Measurements from ENCODE around the gene RABGAP1L. TPM values are rescaled to one million over a fixed set of nuclear protein-coding genes. Genes with fewer than 3 reads are reported as not detected.

Gene RABGAP1L
- total and polyA plus RNA-seq, 2 of the 4 experiments (the other 2 are of a cell fraction), result 7.9 to 26.7 TPM

DNA sequence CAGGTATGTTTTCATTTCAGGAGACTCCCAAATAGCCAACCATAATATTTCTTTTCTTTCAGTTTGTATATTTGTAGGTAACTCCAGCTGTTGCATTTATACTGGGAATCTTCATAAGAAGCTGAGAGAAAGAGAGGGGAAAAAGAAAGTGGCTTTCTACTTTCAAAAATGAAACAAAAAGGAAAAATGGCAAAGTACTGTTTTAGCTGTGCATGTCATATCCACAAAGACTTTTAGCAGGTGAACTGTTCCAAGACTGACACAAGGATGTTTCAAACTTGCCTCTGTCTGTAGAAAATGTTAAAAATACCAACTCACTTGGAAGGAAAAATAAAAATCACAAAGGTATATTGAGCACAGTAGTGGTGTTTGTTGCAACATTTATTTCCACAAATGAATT is 798.5 kb downstream of the RABGAP1L start:
- no peak overlapping the region for H3K4me2 ChIP-seq (ENCODE audit: low read depth, low read length)
- TF ChIP-seq RCOR1 (IDR thresholded peaks at IDR 0.05; ENCODE audit: insufficient replicate concordance, low read length) (no peak), RFX5 (IDR thresholded peaks at IDR 0.05; ENCODE audit: low read depth, low read length) (no peak)
- H2AK9ac ChIP-seq (replicated peaks; ENCODE audit: low read depth, low read length, poor library complexity), result no peak overlapping the region
- H3K27me3 ChIP-seq (ENCODE audit: control insufficient read depth, insufficient read depth, low read length), result no peaks in the 10 kb centered on the region
- H3K56ac ChIP-seq (ENCODE audit: extremely low read depth, insufficient read depth, low read length), result no peak overlapping the region
- H3K23ac ChIP-seq (ENCODE audit: low read depth, low read length), result no peak overlapping the region
- H3K4me3 ChIP-seq (ENCODE audit: insufficient read depth, low read depth, low read length), result no peak overlapping the region
- no peaks in the 10 kb centered on the region for H3K36me3 ChIP-seq (ENCODE audit: control insufficient read depth, insufficient read depth, low read length)
- no peaks in the 10 kb centered on the region for H3K4me1 ChIP-seq (ENCODE audit: control insufficient read depth, insufficient read depth, low read length)
- in situ Hi-C loops (cut with MboI; ENCODE audit: low sequenced_read_pairs) (no loop called here), intact Hi-C loops (cut with micrococcal nuclease) (no loop called here), dilution Hi-C loops (cut with HindIII; ENCODE audit: low sequenced_read_pairs, unreplicated experiment) (no loop called here)
- H3K4ac ChIP-seq (ENCODE audit: low read depth, low read length), result no peak overlapping the region
- H3K9ac ChIP-seq (ENCODE audit: low read depth, low read length), result no peak overlapping the region
- H3K14ac ChIP-seq (replicated peaks; ENCODE audit: low read depth, low read length), result no peak overlapping the region
- H4K8ac ChIP-seq (ENCODE audit: low read depth in 2 of 2, low read length in 2 of 2), result no peak overlapping the region
- H2BK5ac ChIP-seq (ENCODE audit: low read depth, low read length, poor library complexity, severe bottlenecking), result no peak overlapping the region
- no peak overlapping the region for H4K5ac ChIP-seq (ENCODE audit: low read depth, low read length)
- H2AK5ac ChIP-seq (ENCODE audit: low read depth, low read length), result no peak overlapping the region
- H4K20me1 ChIP-seq (ENCODE audit: insufficient read depth, low read length), result no peaks in the 10 kb centered on the region
- H2AFZ ChIP-seq (replicated peaks; ENCODE audit: low read length, poor library complexity), result no peak overlapping the region
- H2BK15ac ChIP-seq (ENCODE audit: low read depth, low read length), result no peak overlapping the region
- no peak overlapping the region for H2BK20ac ChIP-seq (ENCODE audit: low read depth, low read length)
- no peak overlapping the region for H3K18ac ChIP-seq (ENCODE audit: low read depth, low read length)
- no peaks in the 10 kb centered on the region for H3K9me1 ChIP-seq (ENCODE audit: insufficient read depth, low read length)
- CTCF ChIA-PET, result no interaction called here
- H3K79me1 ChIP-seq (ENCODE audit: low read depth in 1 of 2, low read length in 2 of 2), result no peaks in the 10 kb centered on the region
- no peak for ATAC-seq (ENCODE audit: low read depth)
- no peak overlapping the region for H4K91ac ChIP-seq (ENCODE audit: insufficient read depth, low read depth, low read length)
- H2BK120ac ChIP-seq (ENCODE audit: low read depth, low read length), result no peak overlapping the region
- POLR2A ChIA-PET (ENCODE audit: unreplicated experiment), result no interaction called here
- H3K27ac ChIP-seq (ENCODE audit: insufficient read depth, low read length), result no peak overlapping the region
- no TSS peak for BruUV-seq (replicated peaks)
- H3K9me3 ChIP-seq (ENCODE audit: control insufficient read depth, insufficient read depth, low read length), result no peaks in the 10 kb centered on the region
- no peak for DNase-seq
